Thymus (tissue), 11 donors: Measurements from ENCODE around the gene FGA. TPM values are rescaled to one million over a fixed set of nuclear protein-coding genes. Genes with fewer than 3 reads are reported as not detected.

ENCODE experiments used
- DNase-seq, 9 donors: peaks; one replicate each; pipeline ENCODE4 v3.0.0-alpha.2; 2013; ENCODE audit warnings: low spot score in 9 of 9, low read depth in 6 of 9, missing footprints in 1 of 9
- H3K27ac ChIP-seq, 2 donors: one replicate each; pipeline ENCODE4 v1.5.1; 2013; ENCODE audit warnings: control low read depth in 1 of 2, low read depth in 1 of 2, low read length in 1 of 2, mild to moderate bottlenecking in 1 of 2, moderate library complexity in 1 of 2
- H3K27me3 ChIP-seq, 2 donors: one replicate each; pipeline ENCODE4 v1.5.1; 2013; ENCODE audit warnings: low read length in 1 of 2; ENCODE audit not compliant: control insufficient read depth in 2 of 2, insufficient read depth in 1 of 2
- H3K36me3 ChIP-seq, 2 donors: one replicate each; pipeline ENCODE4 v1.5.1; 2013; ENCODE audit warnings: low read length in 1 of 2, mild to moderate bottlenecking in 1 of 2, moderate library complexity in 1 of 2; ENCODE audit not compliant: control insufficient read depth in 2 of 2, insufficient read depth in 2 of 2
- H3K4me1 ChIP-seq, 2 donors: one replicate each; pipeline ENCODE4 v1.5.1; 2013; ENCODE audit warnings: low read length in 2 of 2; ENCODE audit not compliant: control insufficient read depth in 2 of 2, insufficient read depth in 2 of 2
- H3K4me3 ChIP-seq, 2 donors: one replicate each; pipeline ENCODE4 v1.5.1; 2013; ENCODE audit warnings: low read length in 2 of 2, control low read depth in 1 of 2, mild to moderate bottlenecking in 1 of 2
- H3K9me3 ChIP-seq, 2 donors: one replicate each; pipeline ENCODE4 v1.5.1; 2013; ENCODE audit warnings: low read length in 1 of 2, mild to moderate bottlenecking in 1 of 2; ENCODE audit not compliant: control insufficient read depth in 2 of 2, insufficient read depth in 1 of 2
- WGBS: extraction: QIAGEN DNeasy Blood & Tissue Kit; methylation state at CpG from one replicate; pipeline ENCODE4 v1.1.7; 2013; 5-methylcytosine and 5-hydroxymethylcytosine counted together
- polyA plus RNA-seq: library from polyadenylated mRNA; stranded (reverse); fragments of 200-250 nt; gene quantifications from one replicate; pipeline ENCODE4 v1.2.3, GENCODE V29; 2013
- total RNA-seq: library from RNA; stranded (reverse); fragments of 120-200 nt; gene quantifications from one replicate; pipeline ENCODE4 v1.2.4, GENCODE V29; 2013
- donor health status: healthy.

Gene FGA
- total and polyA plus RNA-seq, 2 donors, result 0.33 to 0.37 TPM

- DNase-seq, result no peak
- Histone ChIP-seq H3K4me1 (no peaks in the 10 kb centered on the region), H3K4me3 (no peak overlapping the region), H3K27me3 (peaks cover 0 to 11% of the 10 kb centered on the region in 2 donors), H3K27ac (no peak overlapping the region), H3K36me3 (no peaks in the 10 kb centered on the region), H3K9me3 (no peaks in the 10 kb centered on the region)
- 0% methylated on average over 1 of the region's 1 CpG for WGBS
Observed at GRCh38 chr4:154620111-154620510, 29.6 kb upstream of the FGA start.

GRCh38 chr4:154618708-154619315, 28.3 kb upstream of the FGA start:
- Histone ChIP-seq H3K27ac (no peak overlapping the region), H3K27me3 (peaks cover 0 to 3% of the 10 kb centered on the region in 2 donors), H3K9me3 (no peaks in the 10 kb centered on the region), H3K4me1 (no peaks in the 10 kb centered on the region), H3K4me3 (no peak overlapping the region), H3K36me3 (no peaks in the 10 kb centered on the region)
- WGBS, result 54% methylated on average over 4 of the region's 4 CpGs
- DNase-seq, result peak in 4 of 9 donors; percentile 9 to 55 (median 26)

- DNase-seq, result no peak
- Histone ChIP-seq H3K27me3 (no peaks in the 10 kb centered on the region), H3K4me3 (no peak overlapping the region), H3K4me1 (no peaks in the 10 kb centered on the region), H3K9me3 (no peaks in the 10 kb centered on the region), H3K36me3 (no peaks in the 10 kb centered on the region), H3K27ac (no peak overlapping the region)
- WGBS, result 94% methylated on average over 5 of the region's 5 CpGs
Observed at GRCh38 chr4:154617820-154618317, 27.3 kb upstream of the FGA start.

- WGBS, result 31% methylated on average over 2 of the region's 2 CpGs
- Histone ChIP-seq H3K27me3 (no peaks in the 10 kb centered on the region), H3K36me3 (no peaks in the 10 kb centered on the region), H3K4me3 (no peak overlapping the region), H3K4me1 (no peaks in the 10 kb centered on the region), H3K27ac (no peak overlapping the region), H3K9me3 (no peaks in the 10 kb centered on the region)
- DNase-seq, result peak in 1 of 9 donors; percentile 6
Observed at GRCh38 chr4:154616731-154617130, 26.2 kb upstream of the FGA start.

- Histone ChIP-seq H3K36me3 (no peaks in the 10 kb centered on the region), H3K27me3 (no peaks in the 10 kb centered on the region), H3K9me3 (no peaks in the 10 kb centered on the region), H3K27ac (no peak overlapping the region), H3K4me3 (no peak overlapping the region), H3K4me1 (no peaks in the 10 kb centered on the region)
- no peak for DNase-seq
- 82% methylated on average over 4 of the region's 4 CpGs for WGBS
Observed at GRCh38 chr4:154616287-154616686, 25.7 kb upstream of the FGA start.

- H3K4me3 ChIP-seq, result no peak overlapping the region
- no peaks in the 10 kb centered on the region for H3K27me3 ChIP-seq
- H3K36me3 ChIP-seq, result no peaks in the 10 kb centered on the region
- H3K27ac ChIP-seq, result no peak overlapping the region
- DNase-seq, result no peak
- H3K4me1 ChIP-seq, result no peaks in the 10 kb centered on the region
- H3K9me3 ChIP-seq, result no peaks in the 10 kb centered on the region
- 97% methylated on average over 1 of the region's 1 CpG for whole genome bisulfite sequencing
Observed at GRCh38 chr4:154615211-154615610, 24.7 kb upstream of the FGA start.

- Histone ChIP-seq H3K4me3 (no peak overlapping the region), H3K4me1 (no peaks in the 10 kb centered on the region), H3K36me3 (no peaks in the 10 kb centered on the region), H3K27me3 (no peaks in the 10 kb centered on the region), H3K27ac (no peak overlapping the region), H3K9me3 (no peaks in the 10 kb centered on the region)
- DNase-seq, result no peak
Observed at GRCh38 chr4:154614306-154614705, 23.8 kb upstream of the FGA start.

GRCh38 chr4:154612472-154613414, 22.2 kb upstream of the FGA start, which contains the start of gene FGG:
FGG (minus strand) TSS chr4:154612656; CDS start chr4:154612609, 47 bp downstream.
- Histone ChIP-seq H3K9me3 (no peaks in the 10 kb centered on the region), H3K36me3 (no peaks in the 10 kb centered on the region), H3K4me1 (no peaks in the 10 kb centered on the region), H3K27ac (no peak within 1 kb of the TSS), H3K4me3 (no peak within 1 kb of the TSS), H3K27me3 (no peaks in the 10 kb centered on the region)
- DNase-seq, result no peak
- 91% methylated on average over 7 of the region's 7 CpGs for WGBS

GRCh38 chr4:154611833-154612232, 21.3 kb upstream of the FGA start:
- H3K36me3 ChIP-seq, result no peaks in the 10 kb centered on the region
- no peaks in the 10 kb centered on the region for H3K4me1 ChIP-seq
- WGBS, result 97% methylated on average over 1 of the region's 1 CpG
- no peaks in the 10 kb centered on the region for H3K9me3 ChIP-seq
- no peak for DNase-seq
- H3K27me3 ChIP-seq, result no peaks in the 10 kb centered on the region
- no peak overlapping the region for H3K27ac ChIP-seq
- H3K4me3 ChIP-seq, result no peak overlapping the region
